IPS-18a (cell line): ENCODE results near the gene CD4.

Experiments used
- H3K27ac ChIP-seq: one replicate; pipeline ENCODE4 v1.5.1; 2013; ENCODE audit warnings: low read length
- H3K27me3 ChIP-seq: one replicate; pipeline ENCODE4 v1.6.1; 2013; ENCODE audit warnings: mild to moderate bottlenecking, low read length; ENCODE audit not compliant: control insufficient read depth, insufficient read depth
- H3K36me3 ChIP-seq: one replicate; pipeline ENCODE4 v1.6.1; 2013; ENCODE audit warnings: low read depth, low read length; ENCODE audit not compliant: control insufficient read depth
- H3K4me1 ChIP-seq: one replicate; pipeline ENCODE4 v1.6.1; 2013; ENCODE audit warnings: low read depth, low read length; ENCODE audit not compliant: control insufficient read depth
- H3K4me3 ChIP-seq: one replicate; pipeline ENCODE4 v1.5.1; 2013; ENCODE audit warnings: low read length
- H3K9ac ChIP-seq: one replicate; pipeline ENCODE4 v1.6.1; 2013; ENCODE audit warnings: mild to moderate bottlenecking, low read length, moderate library complexity
- H3K9me3 ChIP-seq: one replicate; pipeline ENCODE4 v1.6.1; 2013; ENCODE audit warnings: low read depth, low read length; ENCODE audit not compliant: control insufficient read depth

CD4 gene

GRCh38 chr12:6821591-6822425, 32.5 kb downstream of the CD4 start, which contains the start of gene GPR162:
GPR162 (plus strand) TSS chr12:6821821; CDS start chr12:6823899, 2,078 bp downstream.
- no peak within 1 kb of the TSS for H3K27ac ChIP-seq
- no peaks in the 10 kb centered on the region for H3K9me3 ChIP-seq
- peaks cover 26% of the 10 kb centered on the region for H3K4me1 ChIP-seq
- peak within 1 kb of the TSS; percentile 35 for H3K9ac ChIP-seq
- peaks cover 12% of the 10 kb centered on the region for H3K27me3 ChIP-seq
- no peaks in the 10 kb centered on the region for H3K36me3 ChIP-seq
- H3K4me3 ChIP-seq, result peak within 1 kb of the TSS; percentile 52

GRCh38 chr12:6822426-6823135, 33.3 kb downstream of the CD4 start:
- no peaks in the 10 kb centered on the region for H3K36me3 ChIP-seq
- H3K27ac ChIP-seq, result no peak overlapping the region
- no peaks in the 10 kb centered on the region for H3K9me3 ChIP-seq
- no peak overlapping the region for H3K9ac ChIP-seq
- H3K27me3 ChIP-seq, result peaks cover 12% of the 10 kb centered on the region
- H3K4me1 ChIP-seq, result peaks cover 32% of the 10 kb centered on the region
- H3K4me3 ChIP-seq, result peak overlapping the region; percentile 52

GRCh38 chr12:6823182-6824084, 34.1 kb downstream of the CD4 start:
- H3K4me1 ChIP-seq, result peaks cover 24% of the 10 kb centered on the region
- H3K36me3 ChIP-seq, result no peaks in the 10 kb centered on the region
- H3K4me3 ChIP-seq, result no peak overlapping the region
- no peaks in the 10 kb centered on the region for H3K9me3 ChIP-seq
- H3K27me3 ChIP-seq, result peaks cover 12% of the 10 kb centered on the region
- H3K27ac ChIP-seq, result no peak overlapping the region
- no peak overlapping the region for H3K9ac ChIP-seq

GRCh38 chr12:6824085-6824775, 34.9 kb downstream of the CD4 start:
- Histone ChIP-seq H3K4me3 (no peak overlapping the region), H3K9me3 (no peaks in the 10 kb centered on the region), H3K36me3 (no peaks in the 10 kb centered on the region), H3K9ac (no peak overlapping the region), H3K4me1 (peaks cover 21% of the 10 kb centered on the region), H3K27me3 (peaks cover 12% of the 10 kb centered on the region), H3K27ac (no peak overlapping the region)

- no peaks in the 10 kb centered on the region for H3K36me3 ChIP-seq
- H3K27me3 ChIP-seq, result peaks cover 12% of the 10 kb centered on the region
- H3K9ac ChIP-seq, result no peak overlapping the region
- no peaks in the 10 kb centered on the region for H3K9me3 ChIP-seq
- H3K27ac ChIP-seq, result no peak overlapping the region
- H3K4me1 ChIP-seq, result peaks cover 20% of the 10 kb centered on the region
- H3K4me3 ChIP-seq, result peak overlapping the region; percentile 46
Observed at GRCh38 chr12:6824901-6825381, 35.6 kb downstream of the CD4 start.

GRCh38 chr12:6825398-6826124, 36.2 kb downstream of the CD4 start:
- Histone ChIP-seq H3K27me3 (peaks cover 12% of the 10 kb centered on the region), H3K27ac (no peak overlapping the region), H3K36me3 (peaks cover 2% of the 10 kb centered on the region), H3K9ac (no peak overlapping the region), H3K9me3 (no peaks in the 10 kb centered on the region), H3K4me1 (peaks cover 16% of the 10 kb centered on the region), H3K4me3 (peak overlapping the region; percentile 46)

GRCh38 chr12:6826125-6826733, 36.9 kb downstream of the CD4 start:
- Histone ChIP-seq H3K36me3 (peaks cover 8% of the 10 kb centered on the region), H3K27ac (no peak overlapping the region), H3K9me3 (no peaks in the 10 kb centered on the region), H3K4me3 (no peak overlapping the region), H3K27me3 (peaks cover 12% of the 10 kb centered on the region), H3K9ac (no peak overlapping the region), H3K4me1 (peaks cover 10% of the 10 kb centered on the region)

- H3K4me1 ChIP-seq, result peaks cover 10% of the 10 kb centered on the region
- no peaks in the 10 kb centered on the region for H3K9me3 ChIP-seq
- no peak overlapping the region for H3K4me3 ChIP-seq
- H3K9ac ChIP-seq, result no peak overlapping the region
- no peak overlapping the region for H3K27ac ChIP-seq
- H3K27me3 ChIP-seq, result peaks cover 12% of the 10 kb centered on the region
- peaks cover 15% of the 10 kb centered on the region for H3K36me3 ChIP-seq
Observed at GRCh38 chr12:6826734-6827436, 37.6 kb downstream of the CD4 start.

GRCh38 chr12:6827437-6827911, 38.1 kb downstream of the CD4 start:
- Histone ChIP-seq H3K9me3 (no peaks in the 10 kb centered on the region), H3K36me3 (peaks cover 19% of the 10 kb centered on the region), H3K9ac (no peak overlapping the region), H3K27ac (no peak overlapping the region), H3K4me3 (no peak overlapping the region), H3K27me3 (peaks cover 12% of the 10 kb centered on the region), H3K4me1 (peaks cover 5% of the 10 kb centered on the region)
